ENCODE data around the gene ZNF654.

The ZNF654 gene

GRCh38 chr3:88137836-88138235 lies 78.8 kb downstream of the ZNF654 start:
- DNase-seq (ENCODE audit: low read depth): no peak
- no peak overlapping the region for H3K4me3 ChIP-seq (ENCODE audit: low read depth, low read length)
- TF ChIP-seq POLR2A (IDR thresholded peaks at IDR 0.05; ENCODE audit: extremely low read depth, insufficient read length): no peak
- TF ChIP-seq MAX (IDR thresholded peaks at IDR 0.05; ENCODE audit: low read depth, low read length): no peak
- TF ChIP-seq MYC (IDR thresholded peaks at IDR 0.05; ENCODE audit: low read depth, low read length): no peak
- no peak for TF ChIP-seq CTCF (IDR thresholded peaks at IDR 0.05; ENCODE audit: low read depth, low read length)

DNA sequence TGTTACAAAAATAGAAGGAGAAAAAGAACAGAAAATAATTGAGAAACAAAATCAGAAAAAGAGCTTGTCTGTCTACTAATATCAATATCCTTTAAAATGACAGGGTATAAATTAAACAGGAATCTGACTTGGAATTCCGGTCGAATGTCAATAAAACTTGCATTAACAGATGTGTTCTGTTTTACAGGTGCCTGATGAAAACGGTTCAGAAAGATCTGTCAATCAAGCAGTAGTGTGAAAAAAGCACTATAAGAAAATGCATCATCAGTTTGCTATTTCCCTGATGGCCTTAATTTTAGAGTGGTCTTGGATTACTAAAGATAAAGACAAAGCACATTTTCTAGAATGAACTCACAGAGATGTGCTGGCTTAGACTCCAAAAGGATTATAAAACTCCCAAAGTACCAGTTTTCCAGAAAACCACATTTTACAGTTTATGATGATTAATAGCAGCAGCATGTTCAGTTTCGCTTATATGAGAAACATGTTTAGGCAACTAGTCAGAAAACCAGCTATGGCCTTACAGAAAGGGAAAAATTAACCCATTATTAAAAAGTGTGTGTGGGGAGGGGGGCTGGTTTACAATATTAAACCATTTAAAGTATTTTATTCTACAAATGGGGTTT lies 82.5 kb downstream of the ZNF654 start:
- H3K4me3 ChIP-seq (ENCODE audit: low read depth, low read length): no peak overlapping the region
- TF ChIP-seq MYC (IDR thresholded peaks at IDR 0.05; ENCODE audit: low read depth, low read length) (no peak), CTCF (IDR thresholded peaks at IDR 0.05; ENCODE audit: low read depth, low read length) (no peak), MAX (IDR thresholded peaks at IDR 0.05; ENCODE audit: low read depth, low read length) (no peak), POLR2A (IDR thresholded peaks at IDR 0.05; ENCODE audit: extremely low read depth, insufficient read length) (no peak)
- no peak for DNase-seq (ENCODE audit: low read depth)

DNA sequence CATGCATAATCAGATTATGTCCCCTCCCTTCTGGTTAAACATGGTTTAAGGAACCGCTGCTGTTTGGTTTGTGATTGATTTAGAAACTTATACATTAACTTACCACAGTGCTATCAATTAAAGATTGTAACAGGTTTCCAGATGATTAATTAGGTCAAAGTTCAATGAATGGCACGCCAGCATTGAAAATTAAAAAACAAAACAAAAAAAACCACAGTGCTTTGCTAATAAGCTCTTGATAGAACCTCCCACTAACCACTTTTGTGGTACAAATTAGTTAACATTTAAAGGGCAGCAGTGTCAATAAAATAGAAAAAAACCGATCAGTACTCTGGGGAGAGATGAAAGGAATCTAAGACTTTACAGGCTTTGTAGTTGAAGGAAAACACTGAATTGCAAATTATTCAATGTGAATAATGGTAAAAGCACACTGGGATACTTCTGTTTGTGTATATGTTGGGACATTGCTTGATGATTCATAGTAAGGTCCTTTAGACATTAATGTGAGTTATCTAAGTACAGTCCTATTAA lies 83.1 kb downstream of the ZNF654 start:
- no peak overlapping the region for H3K4me3 ChIP-seq (ENCODE audit: low read depth, low read length)
- no peak for DNase-seq (ENCODE audit: low read depth)
- TF ChIP-seq POLR2A (IDR thresholded peaks at IDR 0.05; ENCODE audit: extremely low read depth, insufficient read length): no peak
- TF ChIP-seq CTCF (IDR thresholded peaks at IDR 0.05; ENCODE audit: low read depth, low read length): no peak
- no peak for TF ChIP-seq MAX (IDR thresholded peaks at IDR 0.05; ENCODE audit: low read depth, low read length)
- TF ChIP-seq MYC (IDR thresholded peaks at IDR 0.05; ENCODE audit: low read depth, low read length): no peak

- no peak for DNase-seq (ENCODE audit: low read depth)
- TF ChIP-seq MYC (IDR thresholded peaks at IDR 0.05; ENCODE audit: low read depth, low read length) (no peak), CTCF (IDR thresholded peaks at IDR 0.05; ENCODE audit: low read depth, low read length) (no peak), POLR2A (IDR thresholded peaks at IDR 0.05; ENCODE audit: extremely low read depth, insufficient read length) (no peak), MAX (IDR thresholded peaks at IDR 0.05; ENCODE audit: low read depth, low read length) (no peak)
- peak overlapping the region; percentile 11 for H3K4me3 ChIP-seq (ENCODE audit: low read depth, low read length)
These were observed 88.2 kb downstream of the ZNF654 start for GRCh38 chr3:88147261-88147660.

DNA sequence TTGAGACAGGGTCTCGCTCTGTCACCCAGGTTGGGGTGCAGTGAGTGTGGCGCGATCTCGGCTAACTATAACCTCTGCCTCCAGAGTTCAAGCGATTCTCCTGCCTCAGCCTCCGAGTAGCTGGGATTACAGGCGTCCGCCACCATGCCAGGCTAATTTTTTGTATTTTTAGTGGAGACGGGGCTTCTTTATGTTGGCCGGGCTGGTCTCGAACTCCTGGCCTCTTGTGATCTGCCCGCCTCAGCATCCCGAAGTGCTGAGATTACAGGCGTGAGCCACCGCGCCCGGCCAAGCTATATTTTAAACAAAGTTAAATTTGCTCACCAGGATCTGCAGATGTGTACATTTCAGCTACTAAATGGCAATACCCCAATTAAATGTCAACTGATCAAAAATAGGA lies 89.6 kb downstream of the ZNF654 start:
- TF ChIP-seq MYC (IDR thresholded peaks at IDR 0.05; ENCODE audit: low read depth, low read length) (no peak), MAX (IDR thresholded peaks at IDR 0.05; ENCODE audit: low read depth, low read length) (no peak), POLR2A (IDR thresholded peaks at IDR 0.05; ENCODE audit: extremely low read depth, insufficient read length) (no peak), CTCF (IDR thresholded peaks at IDR 0.05; ENCODE audit: low read depth, low read length) (no peak)
- H3K4me3 ChIP-seq (ENCODE audit: low read depth, low read length): peak overlapping the region; percentile 95
- DNase-seq (ENCODE audit: low read depth): no peak
